ENCODE measurements around the gene MAST4.
"Not testable (repeated sequence)": the region's sequence is repeated elsewhere in the genome, so short reads cannot be mapped to it uniquely, and the experiment has no call there.

The MAST4 gene

GRCh38 chr5:66814146-66814991, 218.2 kb downstream of the MAST4 start:
- DNase-seq, result peak in 3 of 5 experiments; percentile 8 to 72 (median 9)

GRCh38 chr5:66818304-66818934, 222.2 kb downstream of the MAST4 start:
- DNase-seq, result no peak

GRCh38 chr5:66818935-66819328, 222.7 kb downstream of the MAST4 start:
- DNase-seq, result no peak

- no peak for DNase-seq
These were observed 224.5 kb downstream of the MAST4 start for GRCh38 chr5:66820630-66821207.

- DNase-seq, result peak in 1 of 5 experiments; percentile 25
These were observed 225.7 kb downstream of the MAST4 start for GRCh38 chr5:66821688-66822429.

GRCh38 chr5:66822906-66823305, 226.7 kb downstream of the MAST4 start:
- DNase-seq, result not testable (repeated sequence)

GRCh38 chr5:66824476-66824875, 228.3 kb downstream of the MAST4 start:
- no peak for DNase-seq

- no peak for DNase-seq
These were observed 230.1 kb downstream of the MAST4 start for GRCh38 chr5:66826263-66826662.

- no peak for DNase-seq
These were observed 230.5 kb downstream of the MAST4 start for GRCh38 chr5:66826696-66827095.

- DNase-seq, result no peak
These were observed 231.9 kb downstream of the MAST4 start for GRCh38 chr5:66828046-66828547.

- DNase-seq, result peak in 4 of 5 experiments; percentile 9 to 89 (median 20)
These were observed 232.6 kb downstream of the MAST4 start for GRCh38 chr5:66828548-66829357.

GRCh38 chr5:66829358-66829674, 233.1 kb downstream of the MAST4 start:
- DNase-seq, result no peak

GRCh38 chr5:66829826-66830225, 233.6 kb downstream of the MAST4 start:
- DNase-seq, result peak in 1 of 5 experiments; percentile 33

- peak in 1 of 5 experiments; percentile 13 for DNase-seq
These were observed 234.4 kb downstream of the MAST4 start for GRCh38 chr5:66830636-66831035.

GRCh38 chr5:66839636-66840185, 243.5 kb downstream of the MAST4 start:
- DNase-seq, result no peak

GRCh38 chr5:66840511-66841013, 244.4 kb downstream of the MAST4 start:
- DNase-seq, result peak in 1 of 5 experiments; percentile 96

GRCh38 chr5:66841264-66841663, 245.1 kb downstream of the MAST4 start:
- peak in 1 of 5 experiments; percentile 83 for DNase-seq

- peak in 1 of 5 experiments; percentile 27 for DNase-seq
These were observed 246.3 kb downstream of the MAST4 start for GRCh38 chr5:66842540-66842939.

GRCh38 chr5:66843065-66843464, 246.9 kb downstream of the MAST4 start:
- no peak for DNase-seq

- no peak for DNase-seq
These were observed 252.8 kb downstream of the MAST4 start for GRCh38 chr5:66848749-66849641.

Data from T-helper 2 cell (primary cell).